Skeletal muscle tissue (tissue), 4 donors: Measurements from ENCODE around the gene MOSMO. TPM values are rescaled to one million over a fixed set of nuclear protein-coding genes. Genes with fewer than 3 reads are reported as not detected.

ENCODE experiments used
- H3K27ac ChIP-seq: one replicate; pipeline ENCODE4 v1.7.0; 2013; ENCODE audit warnings: mild to moderate bottlenecking, low read depth, low read length, inconsistent platforms
- H3K27me3 ChIP-seq, 3 donors: one replicate each; pipeline ENCODE4 v1.7.0; 2013; ENCODE audit warnings: low read length in 3 of 3; ENCODE audit not compliant: control insufficient read depth in 3 of 3, insufficient read depth in 3 of 3
- H3K36me3 ChIP-seq, 3 donors: one replicate each; pipeline ENCODE4 v1.7.0; 2013; ENCODE audit warnings: low read length in 3 of 3; ENCODE audit not compliant: control insufficient read depth in 3 of 3, insufficient read depth in 3 of 3
- H3K4me1 ChIP-seq, 3 donors: one replicate each; pipeline ENCODE4 v1.7.0; 2013; ENCODE audit warnings: low read length in 3 of 3, mild to moderate bottlenecking in 3 of 3; ENCODE audit not compliant: control insufficient read depth in 3 of 3, insufficient read depth in 3 of 3
- H3K4me3 ChIP-seq, 3 donors: one replicate each; pipeline ENCODE4 v1.7.0; 2013; ENCODE audit warnings: low read length in 3 of 3
- H3K9ac ChIP-seq, 3 donors: one replicate each; pipeline ENCODE4 v1.7.0; 2013; ENCODE audit warnings: low read length in 3 of 3, mild to moderate bottlenecking in 3 of 3, moderate library complexity in 2 of 3, low read depth in 1 of 3
- H3K9me3 ChIP-seq, 3 donors: one replicate each; pipeline ENCODE4 v1.7.0; 2013; ENCODE audit warnings: low read length in 3 of 3; ENCODE audit not compliant: control insufficient read depth in 3 of 3
- total RNA-seq: library from RNA; depleted of rRNA; stranded (reverse); fragments of >200 nt; gene quantifications from one replicate; pipeline ENCODE4 v1.2.3, GENCODE V29; 2014
- donor health status: Osteomylitis.

Gene MOSMO
- total RNA-seq, 1 donor from 2014 or later, result 14.1 TPM

DNA sequence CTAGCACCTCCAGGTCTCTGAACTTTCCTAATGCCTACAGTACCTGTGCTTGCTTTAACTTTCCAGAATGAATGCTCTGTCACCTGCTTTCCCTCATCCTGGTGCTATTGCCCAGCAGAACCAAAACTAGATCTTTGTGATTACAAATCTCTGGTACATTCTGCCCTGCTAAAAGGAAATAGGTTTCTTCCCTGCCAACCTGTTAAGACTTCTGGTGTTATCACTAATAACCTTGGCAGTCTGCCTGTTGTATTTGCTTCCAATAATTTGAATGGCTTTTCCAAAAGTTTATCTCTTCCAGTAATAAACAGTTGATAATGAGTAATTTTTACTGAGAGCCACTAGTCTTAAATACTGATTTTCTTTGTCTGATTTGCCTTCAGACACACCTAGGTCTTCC, 22.4 kb upstream of the MOSMO start:
- Histone ChIP-seq H3K27ac (no peak overlapping the region), H3K9ac (no peak overlapping the region), H3K36me3 (peaks cover 32 to 44% (median 44%) of the 10 kb centered on the region in 3 donors)

DNA sequence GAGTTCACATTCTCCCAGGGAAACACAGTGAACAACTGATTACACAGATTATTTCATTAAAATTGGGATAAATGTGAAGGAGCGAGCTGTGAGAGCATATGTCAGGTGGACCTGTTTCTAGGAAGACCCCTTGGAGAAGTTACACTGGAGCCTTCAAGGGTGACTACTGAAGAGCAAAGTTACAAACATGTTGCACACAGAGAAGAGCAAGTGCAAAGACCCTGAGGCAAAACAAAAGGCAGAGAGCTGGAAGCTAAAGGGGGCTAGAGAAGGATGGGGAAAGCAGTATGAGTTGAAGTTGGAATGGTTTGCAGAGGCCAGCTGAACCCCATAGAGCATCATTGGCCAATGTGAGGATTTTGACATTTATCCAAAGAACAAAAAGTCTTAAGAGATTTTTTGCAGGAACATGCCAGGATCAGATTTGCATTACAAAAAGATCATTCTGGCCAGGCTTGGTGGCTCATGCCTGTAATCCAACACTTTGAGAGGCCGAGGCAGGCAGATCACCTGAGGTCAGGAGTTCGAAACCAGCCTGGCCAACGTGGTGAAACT, 21.1 kb upstream of the MOSMO start:
- H3K36me3 ChIP-seq, result peaks cover 23 to 33% (median 31%) of the 10 kb centered on the region in 3 donors
- H3K9ac ChIP-seq, result no peak overlapping the region
- H3K27ac ChIP-seq, result no peak overlapping the region
- H3K27me3 ChIP-seq, result no peaks in the 10 kb centered on the region
- H3K9me3 ChIP-seq, result no peaks in the 10 kb centered on the region
- H3K4me1 ChIP-seq, result peaks cover 9 to 15% (median 14%) of the 10 kb centered on the region in 3 donors
- H3K4me3 ChIP-seq, result no peak overlapping the region

More for the DNA sequence above, 22.4 kb upstream of the MOSMO start:
- peaks cover 7 to 15% (median 9%) of the 10 kb centered on the region in 3 donors for H3K4me1 ChIP-seq
- H3K27me3 ChIP-seq, result no peaks in the 10 kb centered on the region
- no peak overlapping the region for H3K4me3 ChIP-seq
- H3K9me3 ChIP-seq, result no peaks in the 10 kb centered on the region

DNA sequence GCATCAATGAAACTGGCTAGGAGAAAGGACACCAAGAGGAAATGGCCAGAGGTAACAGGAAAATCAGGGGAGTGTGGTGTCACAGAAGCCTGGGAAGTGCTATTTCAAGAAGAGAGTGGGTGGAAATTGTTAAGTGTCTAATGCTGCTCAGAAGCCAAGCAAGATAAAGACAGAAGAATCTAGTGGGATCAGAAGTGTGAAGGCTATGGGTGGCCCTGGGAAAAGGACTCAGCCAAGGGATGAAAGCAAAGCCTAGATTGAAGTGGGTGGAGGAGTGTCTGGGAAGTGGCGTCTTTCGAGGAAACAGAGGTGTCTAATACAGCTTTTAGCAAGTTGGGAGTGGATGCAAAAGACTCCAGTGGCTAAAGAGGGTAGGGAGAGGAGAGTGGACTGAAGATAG, 20.4 kb upstream of the MOSMO start:
- Histone ChIP-seq H3K27ac (no peak overlapping the region), H3K4me3 (no peak overlapping the region), H3K27me3 (no peaks in the 10 kb centered on the region), H3K36me3 (peaks cover 16 to 26% (median 26%) of the 10 kb centered on the region in 3 donors), H3K4me1 (peaks cover 9 to 15% (median 14%) of the 10 kb centered on the region in 3 donors), H3K9me3 (no peaks in the 10 kb centered on the region), H3K9ac (no peak overlapping the region)

DNA sequence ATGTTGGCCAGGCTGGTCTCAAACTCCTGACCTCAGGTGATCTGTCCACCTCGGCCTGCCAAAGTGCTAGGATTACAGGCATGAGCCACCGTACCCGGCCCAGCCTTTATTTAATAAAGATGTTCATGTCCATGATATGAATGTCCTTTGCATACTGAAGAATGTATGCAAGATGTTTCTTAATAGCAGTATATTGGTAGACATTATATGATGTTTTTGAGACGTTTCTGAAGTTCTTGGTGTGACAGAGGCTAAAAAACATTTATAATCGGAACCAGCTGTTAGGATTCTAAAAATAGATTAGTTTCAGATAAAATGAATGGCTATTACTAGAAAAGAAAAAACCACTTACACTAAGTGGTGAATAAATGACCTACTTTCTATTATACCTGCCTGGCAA, 18.8 kb upstream of the MOSMO start:
- no peaks in the 10 kb centered on the region for H3K9me3 ChIP-seq
- H3K27ac ChIP-seq, result no peak overlapping the region
- H3K27me3 ChIP-seq, result no peaks in the 10 kb centered on the region
- no peak overlapping the region for H3K4me3 ChIP-seq
- H3K4me1 ChIP-seq, result peaks cover 9 to 15% (median 14%) of the 10 kb centered on the region in 3 donors
- H3K9ac ChIP-seq, result no peak overlapping the region
- peaks cover 4 to 12% (median 10%) of the 10 kb centered on the region in 3 donors for H3K36me3 ChIP-seq

DNA sequence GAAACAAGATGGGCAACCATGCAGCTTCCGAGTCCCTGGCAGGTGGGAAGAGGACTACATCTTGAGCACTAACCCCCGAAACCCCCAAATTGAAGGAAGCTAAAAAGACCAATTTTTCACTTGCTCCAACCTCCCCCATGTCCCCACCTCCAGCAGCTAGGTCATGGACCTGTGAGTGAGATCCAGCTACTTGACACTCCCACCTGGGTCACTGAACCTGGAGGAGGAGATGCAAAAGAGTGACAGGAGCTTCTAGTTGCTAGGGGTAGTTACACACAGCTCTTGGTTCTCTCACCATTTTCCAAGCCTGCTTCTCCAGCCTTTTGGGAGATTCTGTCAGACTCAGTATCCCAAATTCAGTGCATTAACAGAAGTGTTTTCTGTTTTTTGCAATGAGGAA, 18.2 kb upstream of the MOSMO start:
- Histone ChIP-seq H3K27ac (no peak overlapping the region), H3K9ac (no peak overlapping the region), H3K9me3 (no peaks in the 10 kb centered on the region), H3K27me3 (no peaks in the 10 kb centered on the region), H3K36me3 (peaks cover 0 to 6% (median 5%) of the 10 kb centered on the region in 3 donors), H3K4me1 (peaks cover 9 to 15% (median 14%) of the 10 kb centered on the region in 3 donors), H3K4me3 (no peak overlapping the region)

DNA sequence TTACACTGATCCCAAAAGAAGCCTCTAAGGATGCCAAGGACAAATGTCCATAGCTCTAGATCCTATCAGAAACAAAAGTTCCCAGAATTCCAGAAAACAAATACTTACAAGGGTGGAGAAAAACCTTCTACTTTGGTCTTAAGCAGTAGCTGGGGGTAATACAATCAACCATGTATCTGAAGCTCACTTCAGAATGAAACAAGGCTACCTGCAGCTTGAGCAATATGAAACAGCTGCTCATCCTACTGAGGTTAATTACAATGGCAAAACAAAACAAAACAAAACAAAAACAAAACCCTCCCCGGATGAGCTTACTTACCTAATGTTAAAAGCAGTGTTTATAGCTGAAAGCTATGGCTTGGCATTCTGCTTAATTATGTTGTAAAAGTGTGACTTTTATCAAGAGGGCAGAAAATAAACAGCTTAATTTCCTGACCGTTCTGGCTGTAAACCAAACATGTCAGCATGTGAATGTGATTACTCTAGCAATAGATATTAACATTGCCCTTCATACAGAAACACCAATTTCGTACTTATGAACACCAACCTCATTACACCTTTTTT, 17.4 kb upstream of the MOSMO start:
- Histone ChIP-seq H3K4me1 (peaks cover 9 to 15% (median 14%) of the 10 kb centered on the region in 3 donors), H3K36me3 (peaks cover 0 to 4% (median 3%) of the 10 kb centered on the region in 3 donors), H3K9me3 (no peaks in the 10 kb centered on the region), H3K27me3 (no peaks in the 10 kb centered on the region), H3K27ac (no peak overlapping the region), H3K9ac (no peak overlapping the region), H3K4me3 (no peak overlapping the region)

DNA sequence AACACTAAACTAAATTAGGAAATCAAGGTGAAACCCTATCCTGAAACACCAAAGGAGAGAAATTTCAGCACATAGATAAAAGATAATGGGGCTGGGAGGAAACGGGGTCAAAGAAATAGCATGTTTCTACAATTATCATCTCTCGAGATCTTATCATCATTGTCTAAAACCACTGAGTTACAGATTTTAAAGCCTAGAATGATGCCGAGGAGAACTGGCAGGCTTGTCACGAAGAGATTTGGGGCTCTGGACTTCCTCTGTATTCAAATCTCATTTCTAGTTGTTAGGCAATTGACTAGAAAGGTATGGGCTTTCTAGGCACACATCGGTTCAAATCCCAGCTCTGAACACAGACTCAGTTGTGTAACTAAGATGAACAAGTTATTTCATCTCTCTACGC, 16.3 kb upstream of the MOSMO start:
- Histone ChIP-seq H3K9ac (no peak overlapping the region), H3K27me3 (no peaks in the 10 kb centered on the region), H3K9me3 (no peaks in the 10 kb centered on the region), H3K36me3 (peaks cover 0 to 2% (median 0%) of the 10 kb centered on the region in 3 donors), H3K4me3 (no peak overlapping the region), H3K27ac (no peak overlapping the region), H3K4me1 (peaks cover 9 to 15% (median 14%) of the 10 kb centered on the region in 3 donors)

DNA sequence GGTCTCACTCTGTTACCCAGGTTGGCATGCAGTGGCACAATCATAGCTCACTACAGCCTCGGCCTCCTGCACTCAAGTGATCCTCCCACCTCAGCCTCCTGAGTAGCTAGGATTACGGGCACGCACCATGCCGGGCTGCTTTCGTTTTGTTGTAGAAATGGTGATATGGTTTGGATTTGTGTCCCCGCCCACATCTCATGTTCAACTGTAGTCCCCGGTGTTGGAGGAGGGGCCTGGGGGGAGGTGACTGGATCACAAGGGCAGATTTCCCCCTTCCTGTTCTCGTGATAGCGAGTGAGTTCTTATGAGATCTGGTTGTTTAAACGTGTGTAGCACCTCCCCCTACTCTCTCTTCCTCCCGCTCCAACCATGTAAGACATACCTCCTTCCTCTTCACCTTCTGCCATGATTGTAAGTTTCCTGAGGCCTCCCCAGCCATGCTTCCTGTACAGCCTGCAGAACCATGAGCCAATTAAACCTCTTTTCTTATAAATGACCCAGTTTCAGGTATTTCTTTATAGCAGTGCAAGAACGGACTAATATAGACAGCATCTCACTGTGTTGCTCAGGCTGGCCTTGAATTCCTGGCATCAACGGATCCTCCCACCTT, 12.9 kb upstream of the MOSMO start:
- no peak overlapping the region for H3K9ac ChIP-seq
- no peaks in the 10 kb centered on the region for H3K9me3 ChIP-seq
- peaks cover 4 to 12% (median 7%) of the 10 kb centered on the region in 3 donors for H3K4me1 ChIP-seq
- no peaks in the 10 kb centered on the region for H3K36me3 ChIP-seq
- no peak overlapping the region for H3K4me3 ChIP-seq
- H3K27ac ChIP-seq, result no peak overlapping the region
- H3K27me3 ChIP-seq, result no peaks in the 10 kb centered on the region

DNA sequence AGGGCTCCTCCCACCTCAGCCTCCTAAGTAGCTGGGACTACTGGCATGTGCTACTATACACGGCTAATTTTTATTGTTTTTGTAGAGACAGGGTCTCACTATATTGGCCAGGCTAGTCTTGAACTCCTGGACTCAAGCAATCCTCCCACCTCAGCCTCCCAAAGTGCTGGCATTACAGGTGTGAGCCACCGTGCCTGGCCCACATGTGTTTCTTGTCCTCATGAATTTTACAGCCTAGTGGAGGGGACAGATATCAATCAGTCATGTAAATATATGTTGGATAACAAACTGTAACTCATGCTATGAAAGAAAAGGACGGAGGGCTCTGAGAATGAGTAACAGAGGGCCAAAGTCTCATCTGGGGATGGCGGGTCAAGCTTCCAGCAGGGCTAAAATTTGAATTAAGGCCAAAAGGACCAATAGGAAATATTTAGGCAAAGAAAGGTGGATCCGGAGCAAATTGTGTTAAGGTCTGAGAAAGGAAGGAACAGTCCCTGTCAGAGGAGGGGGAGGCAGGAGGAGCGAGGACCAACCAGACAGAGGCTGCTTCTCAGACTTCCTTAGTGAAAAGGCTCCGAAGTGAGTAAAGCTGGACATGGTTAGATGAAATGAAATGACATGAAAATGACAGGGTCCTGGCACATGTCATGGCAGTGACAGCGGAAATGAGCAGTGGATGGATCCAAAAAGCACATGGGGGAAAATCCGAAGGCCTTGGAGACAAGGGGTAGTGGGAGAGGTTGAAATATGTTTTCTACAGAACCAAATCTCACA, 10.8 kb upstream of the MOSMO start:
- peak overlapping the region; percentile 25 for H3K27ac ChIP-seq
- H3K27me3 ChIP-seq, result no peaks in the 10 kb centered on the region
- H3K4me3 ChIP-seq, result no peak overlapping the region
- H3K36me3 ChIP-seq, result no peaks in the 10 kb centered on the region
- H3K9me3 ChIP-seq, result no peaks in the 10 kb centered on the region
- H3K4me1 ChIP-seq, result peaks cover 8 to 12% (median 11%) of the 10 kb centered on the region in 3 donors
- no peak overlapping the region for H3K9ac ChIP-seq
